ENCODE measurements around the gene RANBP10. TPM values are rescaled to one million over a fixed set of nuclear protein-coding genes. Genes with fewer than 3 reads are reported as not detected.

The RANBP10 gene
- total RNA-seq, 2 experiments from 2014 or later: 12.3 to 20.0 TPM

DNA sequence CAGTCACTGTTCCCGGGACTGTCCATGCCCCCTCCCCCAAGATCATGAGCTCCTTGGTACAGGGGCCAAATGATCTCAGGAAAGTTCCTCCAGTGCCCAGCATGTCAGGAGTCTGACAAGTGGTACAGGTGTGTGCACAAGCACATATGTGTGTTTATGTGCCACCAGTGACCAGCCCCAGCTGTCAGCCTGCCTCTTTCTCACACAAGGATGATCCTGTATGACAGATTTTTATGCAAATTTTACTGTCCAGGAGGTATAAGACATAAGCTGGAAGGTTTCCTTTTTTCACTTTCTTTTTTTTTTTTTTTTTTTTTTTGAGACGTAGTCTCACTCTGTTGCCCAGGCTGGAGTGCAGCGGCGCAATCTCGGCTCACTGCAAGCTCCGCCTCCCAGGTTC, 55.9 kb downstream of the RANBP10 start:
- TF ChIP-seq, protein P1, sequence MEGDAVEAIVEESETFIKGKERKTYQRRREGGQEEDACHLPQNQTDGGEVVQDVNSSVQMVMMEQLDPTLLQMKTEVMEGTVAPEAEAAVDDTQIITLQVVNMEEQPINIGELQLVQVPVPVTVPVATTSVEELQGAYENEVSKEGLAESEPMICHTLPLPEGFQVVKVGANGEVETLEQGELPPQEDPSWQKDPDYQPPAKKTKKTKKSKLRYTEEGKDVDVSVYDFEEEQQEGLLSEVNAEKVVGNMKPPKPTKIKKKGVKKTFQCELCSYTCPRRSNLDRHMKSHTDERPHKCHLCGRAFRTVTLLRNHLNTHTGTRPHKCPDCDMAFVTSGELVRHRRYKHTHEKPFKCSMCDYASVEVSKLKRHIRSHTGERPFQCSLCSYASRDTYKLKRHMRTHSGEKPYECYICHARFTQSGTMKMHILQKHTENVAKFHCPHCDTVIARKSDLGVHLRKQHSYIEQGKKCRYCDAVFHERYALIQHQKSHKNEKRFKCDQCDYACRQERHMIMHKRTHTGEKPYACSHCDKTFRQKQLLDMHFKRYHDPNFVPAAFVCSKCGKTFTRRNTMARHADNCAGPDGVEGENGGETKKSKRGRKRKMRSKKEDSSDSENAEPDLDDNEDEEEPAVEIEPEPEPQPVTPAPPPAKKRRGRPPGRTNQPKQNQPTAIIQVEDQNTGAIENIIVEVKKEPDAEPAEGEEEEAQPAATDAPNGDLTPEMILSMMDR (conservative IDR thresholded peaks at IDR 0.05; ENCODE audit: low read length): no peak
- no peak for TF ChIP-seq EZH2phosphoT487 (IDR thresholded peaks at IDR 0.05; ENCODE audit: borderline replicate concordance, low read depth, low read length)
- no peaks in the 10 kb centered on the region for H4K20me1 ChIP-seq (ENCODE audit: insufficient read depth, low read length)
- ChIA-PET POLR2A (interaction anchor here (0.6 kb wide), 1 partner anchor 70 kb away, joined by 5 read pairs; no protein-coding TSS in a partner anchor), CTCF (ENCODE audit: unreplicated experiment) (no interaction called here)
- no peaks in the 10 kb centered on the region for H3K79me2 ChIP-seq (ENCODE audit: insufficient read depth, low read depth, low read length)
- intact Hi-C loops (cut with micrococcal nuclease; ENCODE audit: unreplicated experiment): no loop called here
- peaks cover 20% of the 10 kb centered on the region for H3K4me1 ChIP-seq (ENCODE audit: insufficient read depth, low read length, poor library complexity, severe bottlenecking)
- no peak overlapping the region for H2AFZ ChIP-seq (ENCODE audit: low read length)
- no TSS peak for BruUV-seq (replicated peaks)
- H3K36me3 ChIP-seq (ENCODE audit: insufficient read depth, low read length): no peaks in the 10 kb centered on the region
- peak overlapping the region; percentile 26; the same call in 1 of the 2 replicates for H3K4me2 ChIP-seq (ENCODE audit: low read length)
- H3K9me2 ChIP-seq (ENCODE audit: insufficient read depth, low read length): no peaks in the 10 kb centered on the region
- H3K4me3 ChIP-seq (ENCODE audit: low read depth, low read length, poor library complexity, severe bottlenecking): no peak overlapping the region
- DNase-seq (ENCODE audit: low spot score): peak; percentile 35
- H3K27ac ChIP-seq (ENCODE audit: low read depth, low read length, poor library complexity, severe bottlenecking): no peak overlapping the region
- no peaks in the 10 kb centered on the region for H3K9me3 ChIP-seq (ENCODE audit: low read length)

DNA sequence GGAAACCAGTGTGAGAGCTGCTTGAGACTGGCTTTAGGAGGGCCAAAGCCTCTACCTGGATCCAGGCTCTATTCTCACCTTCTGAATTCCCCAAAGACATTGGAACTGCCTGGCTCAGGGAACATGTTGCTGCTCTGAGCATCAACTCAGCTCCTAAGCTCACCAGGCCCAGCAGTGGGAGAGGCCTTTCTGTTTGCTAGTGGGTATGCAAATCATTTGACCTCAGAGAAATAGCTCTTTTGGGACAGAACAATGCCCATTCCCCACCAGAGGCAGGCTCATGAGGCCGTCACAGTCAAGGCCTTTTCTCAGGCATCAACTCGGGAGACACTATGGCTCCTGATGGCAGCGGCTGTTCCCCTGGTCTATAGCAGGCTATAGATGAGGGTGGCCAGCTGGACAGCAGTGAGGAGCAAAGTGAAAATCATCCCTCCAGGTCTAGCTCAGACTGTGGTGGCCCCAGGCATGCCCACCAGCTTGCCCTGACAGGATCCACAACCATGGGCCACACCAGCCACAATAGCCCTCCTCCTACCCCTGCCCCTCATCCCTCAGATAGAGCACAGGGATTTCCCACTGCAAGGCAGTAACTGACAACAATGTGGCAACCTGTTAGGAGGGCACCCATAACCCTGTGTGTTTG, 56.8 kb downstream of the RANBP10 start:
- no peaks in the 10 kb centered on the region for H3K9me3 ChIP-seq (ENCODE audit: low read length)
- H2AFZ ChIP-seq (ENCODE audit: low read length): no peak overlapping the region
- no peak overlapping the region for H3K4me3 ChIP-seq (ENCODE audit: low read depth, low read length, poor library complexity, severe bottlenecking)
- peaks cover 20% of the 10 kb centered on the region for H3K4me1 ChIP-seq (ENCODE audit: insufficient read depth, low read length, poor library complexity, severe bottlenecking)
- ChIA-PET CTCF (ENCODE audit: unreplicated experiment) (no interaction called here), POLR2A (interaction anchor here (0.7 to 1.3 kb wide), 2 partner anchors 12 to 20 kb away, joined by 3 to 6 read pairs; no protein-coding TSS in a partner anchor)
- intact Hi-C loops (cut with micrococcal nuclease; ENCODE audit: unreplicated experiment): no loop called here
- H3K9me2 ChIP-seq (ENCODE audit: insufficient read depth, low read length): no peaks in the 10 kb centered on the region
- TF ChIP-seq, protein P1 (conservative IDR thresholded peaks at IDR 0.05; ENCODE audit: low read length): no peak
- TF ChIP-seq EZH2phosphoT487 (IDR thresholded peaks at IDR 0.05; ENCODE audit: borderline replicate concordance, low read depth, low read length): no peak
- no peaks in the 10 kb centered on the region for H3K36me3 ChIP-seq (ENCODE audit: insufficient read depth, low read length)
- H4K20me1 ChIP-seq (ENCODE audit: insufficient read depth, low read length): no peaks in the 10 kb centered on the region
- H3K4me2 ChIP-seq (ENCODE audit: low read length): peak overlapping the region; percentile 26; the same call in 1 of the 2 replicates
- DNase-seq (ENCODE audit: low spot score): no peak
- no peak overlapping the region for H3K27ac ChIP-seq (ENCODE audit: low read depth, low read length, poor library complexity, severe bottlenecking)
- no peaks in the 10 kb centered on the region for H3K79me2 ChIP-seq (ENCODE audit: insufficient read depth, low read depth, low read length)
- BruUV-seq (replicated peaks): no TSS peak

DNA sequence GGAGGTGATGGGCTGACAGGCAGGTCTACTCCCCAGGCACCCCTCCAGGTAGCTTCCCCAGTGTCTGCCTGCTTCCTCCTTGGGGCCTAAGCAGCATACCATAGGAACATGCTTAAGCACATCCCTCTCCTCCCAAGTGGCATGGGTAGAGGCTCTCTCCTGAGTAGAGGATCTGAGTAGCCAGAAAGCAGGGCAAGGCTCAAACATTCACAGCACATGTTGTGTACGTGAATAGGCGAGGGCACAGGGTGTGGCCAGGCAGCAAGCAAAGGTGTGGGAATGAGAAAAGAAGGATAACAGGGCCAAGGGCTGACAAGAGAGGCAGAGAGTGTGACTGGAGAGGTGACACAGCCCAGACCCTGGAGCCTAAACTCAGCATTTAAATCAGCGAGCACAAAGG, 57.5 kb downstream of the RANBP10 start:
- Histone ChIP-seq H2AFZ (ENCODE audit: low read length) (no peak overlapping the region), H3K27ac (ENCODE audit: low read depth, low read length, poor library complexity, severe bottlenecking) (no peak overlapping the region), H3K4me2 (ENCODE audit: low read length) (no peak overlapping the region), H3K4me3 (ENCODE audit: low read depth, low read length, poor library complexity, severe bottlenecking) (no peak overlapping the region), H3K4me1 (ENCODE audit: insufficient read depth, low read length, poor library complexity, severe bottlenecking) (peaks cover 20% of the 10 kb centered on the region), H3K9me2 (ENCODE audit: insufficient read depth, low read length) (no peaks in the 10 kb centered on the region), H3K36me3 (ENCODE audit: insufficient read depth, low read length) (peaks cover 7% of the 10 kb centered on the region), H4K20me1 (ENCODE audit: insufficient read depth, low read length) (no peaks in the 10 kb centered on the region), H3K79me2 (ENCODE audit: insufficient read depth, low read depth, low read length) (no peaks in the 10 kb centered on the region), H3K9me3 (ENCODE audit: low read length) (no peaks in the 10 kb centered on the region)
- intact Hi-C loops (cut with micrococcal nuclease; ENCODE audit: unreplicated experiment): no loop called here
- ChIA-PET CTCF (ENCODE audit: unreplicated experiment) (no interaction called here), POLR2A (interaction anchor here (0.7 to 1.3 kb wide), 2 partner anchors 11 to 21 kb away, joined by 3 to 6 read pairs; no protein-coding TSS in a partner anchor)
- DNase-seq (ENCODE audit: low spot score): no peak
- no TSS peak for BruUV-seq (replicated peaks)
- no peak for TF ChIP-seq EZH2phosphoT487 (IDR thresholded peaks at IDR 0.05; ENCODE audit: borderline replicate concordance, low read depth, low read length)
- TF ChIP-seq, protein P1 (conservative IDR thresholded peaks at IDR 0.05; ENCODE audit: low read length): no peak
